WERI-Rb-1 (cell line): ENCODE data around the gene KCNH1.

ENCODE experiments used
- DNase-seq: peaks from one replicate; pipeline ENCODE4 v3.0.0-alpha.2; 2020
- H3K27ac ChIP-seq: fragments of 250-450 bp; sonication (Bioruptor Pico); 2 replicates; pipeline ENCODE4 v1.5.1; 2020; ENCODE audit warnings: mild to moderate bottlenecking, moderate library complexity
- H3K27me3 ChIP-seq: fragments of 250-450 bp; sonication (Bioruptor Pico); 2 replicates; pipeline ENCODE4 v1.5.1; 2021; ENCODE audit warnings: mild to moderate bottlenecking, low read depth, moderate library complexity; ENCODE audit not compliant: insufficient read depth, severe bottlenecking
- H3K36me3 ChIP-seq: fragments of 250-450 bp; sonication (Bioruptor Pico); 2 replicates; pipeline ENCODE4 v1.5.1; 2020; ENCODE audit warnings: mild to moderate bottlenecking, moderate library complexity
- H3K4me3 ChIP-seq: 2 replicates; pipeline ENCODE4 v1.5.1; 2011; ENCODE audit warnings: low read depth, mild to moderate bottlenecking, control low read depth, low read length
- H3K9me3 ChIP-seq: fragments of 250-450 bp; sonication (Bioruptor Pico); 2 replicates; pipeline ENCODE4 v1.5.1; 2021; ENCODE audit warnings: mild to moderate bottlenecking, moderate library complexity; ENCODE audit not compliant: severe bottlenecking
- CTCF ChIP-seq: IDR thresholded peaks from 2 replicates; pipeline ENCODE4 v1.5.1; 2011; ENCODE audit warnings: low read depth, mild to moderate bottlenecking, control low read depth, inconsistent platforms, low read length

Gene KCNH1

GRCh38 chr1:210822241-210822640, 311.7 kb downstream of the KCNH1 start:
- DNase-seq, result no peak
- no peaks in the 10 kb centered on the region for H3K9me3 ChIP-seq
- H3K4me3 ChIP-seq, result no peak overlapping the region
- H3K36me3 ChIP-seq, result no peaks in the 10 kb centered on the region
- no peaks in the 10 kb centered on the region for H3K27me3 ChIP-seq
- H3K27ac ChIP-seq, result no peak overlapping the region
- TF ChIP-seq CTCF, result no peak

GRCh38 chr1:210821615-210822014, 312.3 kb downstream of the KCNH1 start:
- no peaks in the 10 kb centered on the region for H3K9me3 ChIP-seq
- H3K36me3 ChIP-seq, result no peaks in the 10 kb centered on the region
- H3K27me3 ChIP-seq, result no peaks in the 10 kb centered on the region
- no peak for DNase-seq
- no peak overlapping the region for H3K27ac ChIP-seq
- no peak overlapping the region for H3K4me3 ChIP-seq
- TF ChIP-seq CTCF, result no peak

GRCh38 chr1:210819266-210819665, 314.7 kb downstream of the KCNH1 start:
- no peak for DNase-seq
- no peaks in the 10 kb centered on the region for H3K9me3 ChIP-seq
- no peak overlapping the region for H3K4me3 ChIP-seq
- H3K36me3 ChIP-seq, result no peaks in the 10 kb centered on the region
- no peak for TF ChIP-seq CTCF
- no peak overlapping the region for H3K27ac ChIP-seq
- no peaks in the 10 kb centered on the region for H3K27me3 ChIP-seq

- Histone ChIP-seq H3K4me3 (no peak overlapping the region), H3K27ac (no peak overlapping the region), H3K27me3 (no peaks in the 10 kb centered on the region), H3K9me3 (peaks cover 2% of the 10 kb centered on the region), H3K36me3 (no peaks in the 10 kb centered on the region)
- TF ChIP-seq CTCF, result no peak
- DNase-seq, result no peak
Observed at GRCh38 chr1:210817385-210818275, 316.3 kb downstream of the KCNH1 start.

- Histone ChIP-seq H3K27ac (no peak overlapping the region), H3K36me3 (no peaks in the 10 kb centered on the region), H3K9me3 (peaks cover 2% of the 10 kb centered on the region), H3K27me3 (no peaks in the 10 kb centered on the region), H3K4me3 (no peak overlapping the region)
- no peak for TF ChIP-seq CTCF
- DNase-seq, result no peak
Observed at GRCh38 chr1:210815641-210816550, 318.1 kb downstream of the KCNH1 start.
